ENCODE results near the gene MYLK3.

DNA sequence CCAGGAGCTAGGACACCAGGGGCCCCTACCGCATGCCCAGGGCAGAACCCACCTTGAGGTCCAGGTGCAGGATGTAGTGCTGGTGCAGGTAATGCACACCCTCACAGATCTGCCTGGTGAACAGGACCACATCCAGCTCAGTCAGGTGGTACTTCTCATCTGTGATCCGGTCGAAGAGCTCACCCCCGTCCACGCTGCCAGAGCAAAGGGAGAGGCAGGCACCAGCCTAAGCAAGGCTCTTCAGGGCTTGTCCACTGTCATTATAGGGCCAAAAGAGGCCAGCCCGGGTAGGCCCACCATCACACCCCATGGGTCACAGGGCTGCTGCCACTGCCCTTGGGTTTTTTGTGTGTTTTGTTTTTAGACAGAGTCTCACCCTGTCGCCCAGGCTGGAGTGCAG, 21.0 kb downstream of the MYLK3 start:
- TF ChIP-seq, protein P1, sequence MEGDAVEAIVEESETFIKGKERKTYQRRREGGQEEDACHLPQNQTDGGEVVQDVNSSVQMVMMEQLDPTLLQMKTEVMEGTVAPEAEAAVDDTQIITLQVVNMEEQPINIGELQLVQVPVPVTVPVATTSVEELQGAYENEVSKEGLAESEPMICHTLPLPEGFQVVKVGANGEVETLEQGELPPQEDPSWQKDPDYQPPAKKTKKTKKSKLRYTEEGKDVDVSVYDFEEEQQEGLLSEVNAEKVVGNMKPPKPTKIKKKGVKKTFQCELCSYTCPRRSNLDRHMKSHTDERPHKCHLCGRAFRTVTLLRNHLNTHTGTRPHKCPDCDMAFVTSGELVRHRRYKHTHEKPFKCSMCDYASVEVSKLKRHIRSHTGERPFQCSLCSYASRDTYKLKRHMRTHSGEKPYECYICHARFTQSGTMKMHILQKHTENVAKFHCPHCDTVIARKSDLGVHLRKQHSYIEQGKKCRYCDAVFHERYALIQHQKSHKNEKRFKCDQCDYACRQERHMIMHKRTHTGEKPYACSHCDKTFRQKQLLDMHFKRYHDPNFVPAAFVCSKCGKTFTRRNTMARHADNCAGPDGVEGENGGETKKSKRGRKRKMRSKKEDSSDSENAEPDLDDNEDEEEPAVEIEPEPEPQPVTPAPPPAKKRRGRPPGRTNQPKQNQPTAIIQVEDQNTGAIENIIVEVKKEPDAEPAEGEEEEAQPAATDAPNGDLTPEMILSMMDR (IDR thresholded peaks at IDR 0.05) = no peak
- TF ChIP-seq EP300 (IDR thresholded peaks at IDR 0.05) = no peak
